Activated B cell treated with CpG ODN at 0.5 μM for 24 hours (primary cell): ENCODE measurements around the gene CNTN1. TPM values are rescaled to one million over a fixed set of nuclear protein-coding genes. Genes with fewer than 3 reads are reported as not detected.

Experiments
- ATAC-seq: fragments of 200-7000 bp; cut with Tn5 transposase; one replicate; pipeline ENCODE4 v1.10.0; 2021; ENCODE audit warnings: low read depth, mild to moderate bottlenecking, moderate library complexity
- CTCF ChIA-PET: fragments of 350-600 bp; sonication (Branson Sonifier 250); formaldehyde crosslinking; loops from one replicate; lab custom pipeline; 2021; ENCODE audit warnings: antibody characterized with exemption; lab: Charles Lee
- POLR2A ChIA-PET: fragments of 350-600 bp; sonication (Branson Sonifier 250); formaldehyde crosslinking; loops from one replicate; lab custom pipeline; 2021; ENCODE audit warnings: antibody characterized with exemption; lab: Charles Lee
- DNase-seq: peaks from one replicate; pipeline ENCODE4 v3.0.0; 2022
- H3K27ac Mint-ChIP-seq: one replicate; pipeline ENCODE4 v1.8.0; 2020; ENCODE audit warnings: mixed read lengths
- H3K27me3 Mint-ChIP-seq: one replicate; pipeline ENCODE4 v1.8.0; 2021; ENCODE audit warnings: mixed read lengths
- H3K36me3 Mint-ChIP-seq: one replicate; pipeline ENCODE4 v1.8.0; 2021; ENCODE audit warnings: low read depth, mixed read lengths
- H3K4me1 Mint-ChIP-seq: one replicate; pipeline ENCODE4 v1.8.0; 2021; ENCODE audit warnings: mixed read lengths
- H3K4me3 Mint-ChIP-seq: one replicate; pipeline ENCODE4 v1.8.0; 2020; ENCODE audit warnings: mild to moderate bottlenecking, mixed read lengths
- H3K9me3 Mint-ChIP-seq: one replicate; pipeline ENCODE4 v1.8.0; 2020; ENCODE audit warnings: mixed read lengths
- CTCF ChIP-seq: fragments of 200-600 bp; IDR thresholded peaks from one replicate; pipeline ENCODE4 v1.8.0; 2022; ENCODE audit warnings: antibody characterized with exemption, mild to moderate bottlenecking
- intact Hi-C: fragments of 100-400 bp; cut with micrococcal nuclease; formaldehyde crosslinking; loops from one replicate; pipeline ENCODE4 v1.15.1; 2024
- total RNA-seq: library from RNA; stranded (reverse); gene quantifications from 2 replicates; pipeline ENCODE4 v1.2.3, GENCODE V29; 2022

The CNTN1 gene
- total RNA-seq, 1 donor from 2014 or later, result not detected

DNA sequence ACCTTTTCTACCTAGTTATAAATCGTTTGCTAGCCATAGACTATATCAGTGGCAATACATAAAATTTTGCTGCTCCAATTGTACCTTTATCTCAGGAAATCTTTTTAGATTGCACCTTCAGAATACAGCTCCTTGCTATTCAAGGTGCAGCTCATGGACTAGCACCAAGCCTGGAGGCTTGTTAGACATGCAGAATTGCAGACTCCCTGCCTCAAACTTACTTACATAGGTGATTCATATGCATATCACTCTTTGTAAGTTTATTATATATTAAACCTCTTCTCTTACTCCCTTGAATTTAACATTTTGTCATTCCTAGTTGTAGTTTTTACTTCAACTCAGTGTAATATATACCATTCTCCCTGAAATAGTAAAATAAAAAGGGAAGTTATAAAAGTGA, 300.4 kb downstream of the CNTN1 start:
- ChIA-PET CTCF (no interaction called here), POLR2A (no interaction called here)
- Mint-ChIP-seq H3K9me3 (no peaks in the 10 kb centered on the region), H3K36me3 (no peaks in the 10 kb centered on the region), H3K4me1 (no peaks in the 10 kb centered on the region), H3K27me3 (no peaks in the 10 kb centered on the region), H3K4me3 (no peak overlapping the region), H3K27ac (no peak overlapping the region)
- intact Hi-C loops, result no loop called here
- no peak for ATAC-seq
- no peak for DNase-seq
- no peak for TF ChIP-seq CTCF

DNA sequence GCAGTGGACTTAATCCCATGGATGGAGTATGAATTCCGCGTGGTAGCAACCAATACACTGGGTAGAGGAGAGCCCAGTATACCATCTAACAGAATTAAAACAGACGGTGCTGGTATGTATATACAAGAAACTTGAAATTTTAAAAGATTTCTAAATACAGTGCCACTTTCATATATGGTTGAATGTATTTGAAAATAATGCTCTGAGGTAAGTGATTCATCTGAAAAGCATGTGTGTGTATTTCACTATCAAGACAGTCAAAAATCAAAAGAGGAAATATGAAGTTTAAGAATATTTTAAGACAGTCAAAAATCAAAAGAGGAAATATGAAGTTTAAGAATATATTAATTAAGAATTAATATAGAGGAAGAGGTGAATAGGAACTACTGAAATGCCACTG, 300.9 kb downstream of the CNTN1 start:
- intact Hi-C loops, result no loop called here
- H3K27ac Mint-ChIP-seq, result no peak overlapping the region
- CTCF ChIA-PET, result no interaction called here

GRCh38 chr12:40996091-40996490, 303.9 kb downstream of the CNTN1 start:
- H3K27ac Mint-ChIP-seq, result no peak overlapping the region
- no peak for ATAC-seq
- CTCF ChIA-PET, result interaction anchor here (0.6 to 0.7 kb wide), 2 partner anchors 39 to 793 kb away, joined by 3 read pairs; no protein-coding TSS in a partner anchor

More for the DNA sequence above, 300.9 kb downstream of the CNTN1 start:
- no peaks in the 10 kb centered on the region for H3K4me1 Mint-ChIP-seq
- no peaks in the 10 kb centered on the region for H3K36me3 Mint-ChIP-seq
- POLR2A ChIA-PET, result no interaction called here
- H3K27me3 Mint-ChIP-seq, result no peaks in the 10 kb centered on the region
- no peak for TF ChIP-seq CTCF
- H3K9me3 Mint-ChIP-seq, result no peaks in the 10 kb centered on the region
- no peak for ATAC-seq
- H3K4me3 Mint-ChIP-seq, result no peak overlapping the region
- no peak for DNase-seq

GRCh38 chr12:40999210-40999609, 307.0 kb downstream of the CNTN1 start:
- DNase-seq (no peak), ATAC-seq (no peak)
- peaks cover 10% of the 10 kb centered on the region for H3K9me3 Mint-ChIP-seq
- TF ChIP-seq CTCF, result no peak
- ChIA-PET CTCF (no interaction called here), POLR2A (no interaction called here)
- no peak overlapping the region for H3K27ac Mint-ChIP-seq
- intact Hi-C loops, result no loop called here
- no peaks in the 10 kb centered on the region for H3K36me3 Mint-ChIP-seq
- no peaks in the 10 kb centered on the region for H3K27me3 Mint-ChIP-seq
- no peaks in the 10 kb centered on the region for H3K4me1 Mint-ChIP-seq
- no peak overlapping the region for H3K4me3 Mint-ChIP-seq

More at GRCh38 chr12:40996091-40996490, 303.9 kb downstream of the CNTN1 start:
- H3K36me3 Mint-ChIP-seq, result no peaks in the 10 kb centered on the region
- no peaks in the 10 kb centered on the region for H3K27me3 Mint-ChIP-seq
- DNase-seq, result no peak
- H3K4me1 Mint-ChIP-seq, result no peaks in the 10 kb centered on the region
- H3K9me3 Mint-ChIP-seq, result peaks cover 3% of the 10 kb centered on the region
- TF ChIP-seq CTCF, result no peak
- H3K4me3 Mint-ChIP-seq, result no peak overlapping the region
- intact Hi-C loops, result no loop called here
- POLR2A ChIA-PET, result no interaction called here

DNA sequence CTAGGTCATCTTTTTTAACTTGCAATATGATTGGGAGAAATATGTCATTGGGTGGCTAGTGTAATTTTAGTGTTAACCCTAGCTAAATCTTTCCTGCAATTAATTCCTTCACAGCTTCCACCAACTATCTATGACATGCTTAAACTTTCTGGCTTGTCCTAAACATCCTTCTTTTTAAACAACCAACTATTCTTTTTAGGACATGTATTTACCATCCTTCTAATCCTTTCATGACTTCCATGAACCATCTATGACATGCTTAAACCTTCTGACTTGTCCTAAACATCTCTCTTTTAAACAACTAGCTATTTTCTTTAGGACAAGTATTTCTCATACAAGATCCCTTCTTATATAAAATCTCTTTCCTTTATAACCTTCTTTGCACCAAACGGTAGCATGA, 316.2 kb downstream of the CNTN1 start:
- H3K4me1 Mint-ChIP-seq, result no peaks in the 10 kb centered on the region
- TF ChIP-seq CTCF, result no peak
- H3K4me3 Mint-ChIP-seq, result no peak overlapping the region
- intact Hi-C loops, result no loop called here
- peaks cover 37% of the 10 kb centered on the region for H3K9me3 Mint-ChIP-seq
- no peak for DNase-seq
- CTCF ChIA-PET, result no interaction called here
- no peak for ATAC-seq
- H3K27ac Mint-ChIP-seq, result no peak overlapping the region
- POLR2A ChIA-PET, result no interaction called here
- H3K36me3 Mint-ChIP-seq, result no peaks in the 10 kb centered on the region
- no peaks in the 10 kb centered on the region for H3K27me3 Mint-ChIP-seq
